Dermis lymphatic vessel endothelial cell (primary cell): ENCODE measurements around the gene ZNF133. TPM values are rescaled to one million over a fixed set of nuclear protein-coding genes. Genes with fewer than 3 reads are reported as not detected.

ENCODE experiments used
- total RNA-seq: library from RNA; depleted of rRNA; stranded (reverse); fragments of >200 nt; gene quantifications from 2 replicates; pipeline ENCODE4 v1.2.1, GENCODE V29; 2014

ZNF133 gene
- 14.5 and 17.2 TPM in 2 replicates for total RNA-seq

DNA sequence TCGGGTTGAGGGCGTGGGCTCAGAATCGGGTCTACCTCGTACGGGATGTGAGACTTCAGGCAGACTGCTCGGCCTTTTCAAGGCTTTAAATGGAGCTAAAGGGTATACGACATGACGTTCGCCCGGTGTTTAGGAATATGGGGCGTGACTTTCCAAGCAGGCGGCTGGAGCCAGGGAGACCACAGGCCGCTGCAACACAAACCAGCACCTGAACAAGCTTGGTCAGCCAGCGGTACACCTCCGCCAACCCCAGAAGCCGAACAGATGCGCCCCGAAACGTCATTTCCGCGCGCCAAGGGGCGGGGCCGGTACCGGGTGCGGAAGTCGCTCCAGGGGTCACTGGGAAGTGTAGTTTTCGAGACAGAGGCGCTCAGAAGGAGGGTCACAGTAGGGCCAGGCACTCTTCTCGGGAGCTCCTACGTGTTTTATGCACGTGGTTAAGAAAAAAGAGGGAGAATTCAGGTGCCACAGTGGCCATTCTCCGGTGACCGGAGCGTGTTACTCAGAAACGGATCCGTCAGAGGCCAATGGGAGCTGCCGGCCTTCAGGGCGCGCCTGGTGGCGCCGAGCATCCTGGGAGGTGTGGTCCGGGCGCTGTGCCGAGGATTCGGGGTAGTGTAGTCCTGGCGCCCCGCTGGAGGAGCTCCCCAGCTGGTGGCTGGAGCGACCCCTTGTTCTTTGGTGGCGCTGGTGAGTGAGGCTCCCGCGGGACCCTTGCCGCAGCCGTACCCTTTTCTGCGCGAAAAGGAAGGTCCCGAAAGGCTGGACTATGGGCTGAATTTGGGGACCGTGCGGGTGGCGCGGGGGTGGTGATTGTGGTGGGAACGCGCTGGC lies at the start of gene ZNF133:
TSS of gene ZNF133 (plus strand) at position 613 of the 834 bp plus-strand sequence. CDS start 17,160 bp downstream, outside the sequence.

Other genes starting within 250 kb of the ZNF133 start
- gene OVOL2, start 230.6 kb upstream of the ZNF133 start, total RNA-seq, result not detected in 2 replicates
- gene KAT14, start 150.7 kb upstream of the ZNF133 start, total RNA-seq, result 7.8 and 11.8 TPM in 2 replicates
- 8.2 and 10.5 TPM in 2 replicates for gene PET117, start 150.7 kb upstream of the ZNF133 start, total RNA-seq
- gene DZANK1, start 178.5 kb downstream of the ZNF133 start, total RNA-seq, result 0.33 and 0.43 TPM in 2 replicates
- gene POLR3F, start 178.9 kb downstream of the ZNF133 start, total RNA-seq, result 12.9 and 20.4 TPM in 2 replicates
- 11.8 and 13.2 TPM in 2 replicates for gene RBBP9, start 208.7 kb downstream of the ZNF133 start, total RNA-seq
- 33.3 and 37.4 TPM in 2 replicates for gene SEC23B, start 219.4 kb downstream of the ZNF133 start, total RNA-seq